Measurements from ENCODE around the gene TARBP2. TPM values are rescaled to one million over a fixed set of nuclear protein-coding genes. Genes with fewer than 3 reads are reported as not detected.

Gene TARBP2
- total and polyA plus RNA-seq, 9 donors, result 24.0 to 31.6 (median 26.2) TPM

GRCh38 chr12:53502983-53503728 is 2.1 kb downstream of the TARBP2 start:
- Histone ChIP-seq H3K9me3 (replicated peaks; ENCODE audit: control insufficient read depth, low read depth, low read length) (no peaks in the 10 kb centered on the region), H3K36me3 (ENCODE audit: control insufficient read depth, insufficient read depth, low read length) (peaks cover 52% of the 10 kb centered on the region), H3K4me3 (ENCODE audit: low read length) (no peak overlapping the region), H3K4me1 (ENCODE audit: control insufficient read depth, insufficient read depth, low read length) (peaks cover 37% of the 10 kb centered on the region), H3K27ac (ENCODE audit: low read length) (no peak overlapping the region), H3K27me3 (ENCODE audit: control insufficient read depth, insufficient read depth, low read length) (no peaks in the 10 kb centered on the region)
- WGBS (ENCODE audit: insufficient coverage), result 70% methylated on average over 2 of the region's 10 CpGs
- DNase-seq, result peak; percentile 19

- WGBS (ENCODE audit: insufficient coverage), result 81% methylated on average over 6 of the region's 14 CpGs
- Histone ChIP-seq H3K4me3 (ENCODE audit: low read length) (no peak overlapping the region), H3K4me1 (ENCODE audit: control insufficient read depth, insufficient read depth, low read length) (peaks cover 34% of the 10 kb centered on the region), H3K9me3 (replicated peaks; ENCODE audit: control insufficient read depth, low read depth, low read length) (no peaks in the 10 kb centered on the region), H3K36me3 (ENCODE audit: control insufficient read depth, insufficient read depth, low read length) (peaks cover 56% of the 10 kb centered on the region), H3K27ac (ENCODE audit: low read length) (no peak overlapping the region), H3K27me3 (ENCODE audit: control insufficient read depth, insufficient read depth, low read length) (no peaks in the 10 kb centered on the region)
- DNase-seq, result no peak
These were observed 3.2 kb downstream of the TARBP2 start for GRCh38 chr12:53504004-53504920.

- H3K4me3 ChIP-seq (ENCODE audit: low read length), result no peak overlapping the region
- H3K27me3 ChIP-seq (ENCODE audit: control insufficient read depth, insufficient read depth, low read length), result no peaks in the 10 kb centered on the region
- DNase-seq, result no peak
- no peaks in the 10 kb centered on the region for H3K9me3 ChIP-seq (replicated peaks; ENCODE audit: control insufficient read depth, low read depth, low read length)
- peaks cover 29% of the 10 kb centered on the region for H3K4me1 ChIP-seq (ENCODE audit: control insufficient read depth, insufficient read depth, low read length)
- WGBS (ENCODE audit: insufficient coverage), result 88% methylated on average over 8 of the region's 10 CpGs
- H3K27ac ChIP-seq (ENCODE audit: low read length), result no peak overlapping the region
- peaks cover 56% of the 10 kb centered on the region for H3K36me3 ChIP-seq (ENCODE audit: control insufficient read depth, insufficient read depth, low read length)
These were observed 4.0 kb downstream of the TARBP2 start for GRCh38 chr12:53505086-53505485.

GRCh38 chr12:53505555-53506449 is 4.7 kb downstream of the TARBP2 start:
- peaks cover 63% of the 10 kb centered on the region for H3K36me3 ChIP-seq (ENCODE audit: control insufficient read depth, insufficient read depth, low read length)
- peaks cover 25% of the 10 kb centered on the region for H3K4me1 ChIP-seq (ENCODE audit: control insufficient read depth, insufficient read depth, low read length)
- no peak overlapping the region for H3K27ac ChIP-seq (ENCODE audit: low read length)
- H3K9me3 ChIP-seq (replicated peaks; ENCODE audit: control insufficient read depth, low read depth, low read length), result no peaks in the 10 kb centered on the region
- 90% methylated on average over 14 of the region's 19 CpGs for WGBS (ENCODE audit: insufficient coverage)
- no peak overlapping the region for H3K4me3 ChIP-seq (ENCODE audit: low read length)
- DNase-seq, result no peak
- no peaks in the 10 kb centered on the region for H3K27me3 ChIP-seq (ENCODE audit: control insufficient read depth, insufficient read depth, low read length)

- H3K36me3 ChIP-seq (ENCODE audit: control insufficient read depth, insufficient read depth, low read length), result peaks cover 68% of the 10 kb centered on the region
- no peak for DNase-seq
These were observed 5.3 kb downstream of the TARBP2 start for GRCh38 chr12:53506450-53506785.

GRCh38 chr12:53506881-53507602 is 6.0 kb downstream of the TARBP2 start, which contains the start of gene NPFF:
Gene NPFF, minus strand, starts transcription at chr12:53507484. Its CDS starts 10 bp downstream, at chr12:53507474.
- 92% methylated on average over 5 of the region's 9 CpGs for WGBS (ENCODE audit: insufficient coverage)

More at GRCh38 chr12:53506450-53506785, 5.3 kb downstream of the TARBP2 start:
- no peaks in the 10 kb centered on the region for H3K9me3 ChIP-seq (replicated peaks; ENCODE audit: control insufficient read depth, low read depth, low read length)
- no peaks in the 10 kb centered on the region for H3K27me3 ChIP-seq (ENCODE audit: control insufficient read depth, insufficient read depth, low read length)
- no peak overlapping the region for H3K27ac ChIP-seq (ENCODE audit: low read length)
- peaks cover 24% of the 10 kb centered on the region for H3K4me1 ChIP-seq (ENCODE audit: control insufficient read depth, insufficient read depth, low read length)
- H3K4me3 ChIP-seq (ENCODE audit: low read length), result no peak overlapping the region
- no CpG with 5 or more reads among the region's 2 CpGs for WGBS (ENCODE audit: insufficient coverage)

GRCh38 chr12:53507603-53507885 is 6.5 kb downstream of the TARBP2 start:
- peak; percentile 10 for DNase-seq
- Histone ChIP-seq H3K36me3 (ENCODE audit: control insufficient read depth, insufficient read depth, low read length) (peaks cover 79% of the 10 kb centered on the region), H3K9me3 (replicated peaks; ENCODE audit: control insufficient read depth, low read depth, low read length) (no peaks in the 10 kb centered on the region), H3K27ac (ENCODE audit: low read length) (no peak overlapping the region), H3K27me3 (ENCODE audit: control insufficient read depth, insufficient read depth, low read length) (no peaks in the 10 kb centered on the region), H3K4me1 (ENCODE audit: control insufficient read depth, insufficient read depth, low read length) (peaks cover 15% of the 10 kb centered on the region), H3K4me3 (ENCODE audit: low read length) (no peak overlapping the region)
- WGBS (ENCODE audit: insufficient coverage), result 47% methylated on average over 2 of the region's 4 CpGs

More at GRCh38 chr12:53506881-53507602, 6.0 kb downstream of the TARBP2 start, which contains the start of gene NPFF:
- H3K4me1 ChIP-seq (ENCODE audit: control insufficient read depth, insufficient read depth, low read length), result peaks cover 18% of the 10 kb centered on the region
- H3K9me3 ChIP-seq (replicated peaks; ENCODE audit: control insufficient read depth, low read depth, low read length), result no peaks in the 10 kb centered on the region
- H3K36me3 ChIP-seq (ENCODE audit: control insufficient read depth, insufficient read depth, low read length), result peaks cover 74% of the 10 kb centered on the region
- H3K27ac ChIP-seq (ENCODE audit: low read length), result no peak within 1 kb of the TSS
- no peaks in the 10 kb centered on the region for H3K27me3 ChIP-seq (ENCODE audit: control insufficient read depth, insufficient read depth, low read length)
- DNase-seq, result no peak
- no peak within 1 kb of the TSS for H3K4me3 ChIP-seq (ENCODE audit: low read length)

GRCh38 chr12:53508534-53509170 is 7.6 kb downstream of the TARBP2 start:
- peak; percentile 88 for DNase-seq
- peaks cover 80% of the 10 kb centered on the region for H3K36me3 ChIP-seq (ENCODE audit: control insufficient read depth, insufficient read depth, low read length)
- no peaks in the 10 kb centered on the region for H3K9me3 ChIP-seq (replicated peaks; ENCODE audit: control insufficient read depth, low read depth, low read length)
- no peaks in the 10 kb centered on the region for H3K27me3 ChIP-seq (ENCODE audit: control insufficient read depth, insufficient read depth, low read length)
- no peak overlapping the region for H3K4me3 ChIP-seq (ENCODE audit: low read length)
- 40% methylated on average over 3 of the region's 7 CpGs for WGBS (ENCODE audit: insufficient coverage)
- no peak overlapping the region for H3K27ac ChIP-seq (ENCODE audit: low read length)
- H3K4me1 ChIP-seq (ENCODE audit: control insufficient read depth, insufficient read depth, low read length), result peaks cover 10% of the 10 kb centered on the region

- Histone ChIP-seq H3K36me3 (ENCODE audit: control insufficient read depth, insufficient read depth, low read length) (peaks cover 80% of the 10 kb centered on the region), H3K27me3 (ENCODE audit: control insufficient read depth, insufficient read depth, low read length) (no peaks in the 10 kb centered on the region), H3K4me1 (ENCODE audit: control insufficient read depth, insufficient read depth, low read length) (peaks cover 7% of the 10 kb centered on the region), H3K4me3 (ENCODE audit: low read length) (no peak overlapping the region), H3K27ac (ENCODE audit: low read length) (no peak overlapping the region), H3K9me3 (replicated peaks; ENCODE audit: control insufficient read depth, low read depth, low read length) (no peaks in the 10 kb centered on the region)
- peak; percentile 4 for DNase-seq
- WGBS (ENCODE audit: insufficient coverage), result 90% methylated on average over 6 of the region's 9 CpGs
These were observed 9.2 kb downstream of the TARBP2 start for GRCh38 chr12:53510181-53510812.

Data from muscle of leg (tissue), 11 donors.